ENCODE measurements around the gene ITPR1. TPM values are rescaled to one million over a fixed set of nuclear protein-coding genes. Genes with fewer than 3 reads are reported as not detected.

The ITPR1 gene
- total RNA-seq, 1 donor from 2014 or later: 121 TPM

- Histone ChIP-seq H3K36me3 (peaks cover 34 to 40% of the 10 kb centered on the region in 2 donors), H3K9me3 (no peaks in the 10 kb centered on the region), H3K4me1 (peaks cover 0 to 11% of the 10 kb centered on the region in 2 donors), H3K27ac (peak overlapping the region in 1 of 2 donors; percentile 63), H3K4me3 (no peak overlapping the region), H3K27me3 (no peaks in the 10 kb centered on the region)
- TF ChIP-seq CTCF (IDR thresholded peaks at IDR 0.05): no peak
- no peak for DNase-seq (ENCODE audit: low spot score in 2 of 2)
- intact Hi-C loops (cut with DNase I): no loop called here
Measured at GRCh38 chr3:4805662-4806061, 312.5 kb downstream of the ITPR1 start.

- no peak for DNase-seq (ENCODE audit: low spot score in 2 of 2)
- TF ChIP-seq CTCF (IDR thresholded peaks at IDR 0.05): no peak
- H3K27ac ChIP-seq: peak overlapping the region; percentile 63 to 74
- no peak overlapping the region for H3K4me3 ChIP-seq
- peaks cover 32 to 39% of the 10 kb centered on the region in 2 donors for H3K36me3 ChIP-seq
- intact Hi-C loops (cut with DNase I): no loop called here
- H3K4me1 ChIP-seq: peaks cover 0 to 11% of the 10 kb centered on the region in 2 donors
- no peaks in the 10 kb centered on the region for H3K9me3 ChIP-seq
- no peaks in the 10 kb centered on the region for H3K27me3 ChIP-seq
Measured at GRCh38 chr3:4806535-4807108, 313.5 kb downstream of the ITPR1 start.

- H3K36me3 ChIP-seq: peaks cover 23 to 32% of the 10 kb centered on the region in 2 donors
Measured at GRCh38 chr3:4807381-4808280, 314.5 kb downstream of the ITPR1 start.

GRCh38 chr3:4808637-4809036 lies 315.5 kb downstream of the ITPR1 start:
- DNase-seq (ENCODE audit: low spot score in 2 of 2): no peak
- H3K36me3 ChIP-seq: peaks cover 27 to 31% of the 10 kb centered on the region in 2 donors
- no peak for TF ChIP-seq CTCF (IDR thresholded peaks at IDR 0.05)
- intact Hi-C loops (cut with DNase I): no loop called here
- H3K27ac ChIP-seq: peak overlapping the region; percentile 63 to 74
- peaks cover 0 to 11% of the 10 kb centered on the region in 2 donors for H3K4me1 ChIP-seq
- H3K4me3 ChIP-seq: no peak overlapping the region
- H3K9me3 ChIP-seq: no peaks in the 10 kb centered on the region
- no peaks in the 10 kb centered on the region for H3K27me3 ChIP-seq

More at GRCh38 chr3:4807381-4808280, 314.5 kb downstream of the ITPR1 start:
- peaks cover 0 to 11% of the 10 kb centered on the region in 2 donors for H3K4me1 ChIP-seq
- H3K27ac ChIP-seq: peak overlapping the region; percentile 63 to 74
- H3K4me3 ChIP-seq: no peak overlapping the region
- no peak for DNase-seq (ENCODE audit: low spot score in 2 of 2)
- intact Hi-C loops (cut with DNase I): no loop called here
- H3K27me3 ChIP-seq: no peaks in the 10 kb centered on the region
- no peak for TF ChIP-seq CTCF (IDR thresholded peaks at IDR 0.05)
- H3K9me3 ChIP-seq: no peaks in the 10 kb centered on the region

GRCh38 chr3:4809922-4810321 lies 316.8 kb downstream of the ITPR1 start:
- peaks cover 0 to 11% of the 10 kb centered on the region in 2 donors for H3K4me1 ChIP-seq
- no peaks in the 10 kb centered on the region for H3K27me3 ChIP-seq
- H3K27ac ChIP-seq: no peak overlapping the region
- intact Hi-C loops (cut with DNase I): no loop called here
- no peak for TF ChIP-seq CTCF (IDR thresholded peaks at IDR 0.05)
- peaks cover 25 to 31% of the 10 kb centered on the region in 2 donors for H3K36me3 ChIP-seq
- no peaks in the 10 kb centered on the region for H3K9me3 ChIP-seq
- no peak overlapping the region for H3K4me3 ChIP-seq
- DNase-seq (ENCODE audit: low spot score in 2 of 2): no peak
